Measurements from ENCODE around the gene ALG5.

DNA sequence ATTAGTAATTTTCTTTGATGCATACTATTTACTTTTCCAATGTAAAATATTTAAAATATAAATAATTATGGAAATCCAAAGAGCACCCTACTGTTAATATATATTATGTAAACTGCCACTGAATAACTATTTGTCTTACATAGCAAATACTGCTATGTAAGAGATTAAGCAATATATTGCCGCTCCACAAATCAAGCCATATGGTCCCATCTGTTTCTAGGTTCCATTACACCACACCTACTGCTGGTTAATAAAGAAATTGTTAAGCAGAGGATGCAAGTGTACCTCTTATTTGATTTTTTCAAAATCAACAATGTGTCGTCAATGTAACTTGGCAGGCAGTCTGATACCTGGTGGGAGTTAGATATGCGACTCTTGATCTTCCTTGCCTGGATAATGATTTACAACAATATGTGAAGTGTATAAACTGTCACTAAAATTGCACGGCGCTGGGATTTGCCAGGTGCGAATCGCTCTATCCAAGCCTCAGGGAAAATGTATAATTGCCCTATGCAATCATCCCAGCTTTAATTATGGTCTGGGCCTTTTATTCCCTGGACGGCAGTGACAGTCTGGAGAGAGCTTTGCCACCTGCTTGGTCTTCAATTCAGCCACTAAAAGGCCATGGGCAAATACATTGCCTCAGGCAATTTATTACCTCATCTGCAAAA, 95.1 kb downstream of the ALG5 start:
- TF ChIP-seq POLR2A (IDR thresholded peaks at IDR 0.05; ENCODE audit: low read length): no peak
- no peak for TF ChIP-seq GATA1 (IDR thresholded peaks at IDR 0.05; ENCODE audit: low read depth, low read length)
